ENCODE measurements around the gene SHH. TPM values are rescaled to one million over a fixed set of nuclear protein-coding genes. Genes with fewer than 3 reads are reported as not detected.
"Not testable (repeated sequence)": the region's sequence is repeated elsewhere in the genome, so short reads cannot be mapped to it uniquely, and the experiment has no call there.

Gene SHH
- total RNA-seq, 1 donor from 2014 or later = 0.25 TPM

GRCh38 chr7:155839461-155839860 is 27.2 kb upstream of the SHH start:
- no peak for TF ChIP-seq POLR2A (IDR thresholded peaks at IDR 0.05)
- no peak for TF ChIP-seq POLR2AphosphoS5 (IDR thresholded peaks at IDR 0.05; ENCODE audit: insufficient read depth in 1 of 2, low read depth in 1 of 2)
- no peak for TF ChIP-seq CTCF (IDR thresholded peaks at IDR 0.05)
- H3K4me3 ChIP-seq = no peak overlapping the region
- no peak overlapping the region for H3K27ac ChIP-seq
- intact Hi-C loops (cut with DNase I) = loop anchor here (10.0 kb wide), 1 partner anchor 55 kb away; no protein-coding TSS in a partner anchor
- DNase-seq (ENCODE audit: extremely low spot score in 2 of 2) = no peak
- no peaks in the 10 kb centered on the region for H3K9me3 ChIP-seq
- H3K27me3 ChIP-seq = no peaks in the 10 kb centered on the region
- H3K36me3 ChIP-seq = no peaks in the 10 kb centered on the region
- no peaks in the 10 kb centered on the region for H3K4me1 ChIP-seq

GRCh38 chr7:155838312-155838711 is 26.0 kb upstream of the SHH start:
- not testable (repeated sequence) for DNase-seq (ENCODE audit: extremely low spot score in 2 of 2); H3K4me1 ChIP-seq; H3K36me3 ChIP-seq; H3K27me3 ChIP-seq; H3K4me3 ChIP-seq; H3K9me3 ChIP-seq; H3K27ac ChIP-seq
- intact Hi-C loops (cut with DNase I) = loop anchor here (10.0 kb wide), 1 partner anchor 56 kb away; no protein-coding TSS in a partner anchor

GRCh38 chr7:155837126-155837479 is 24.8 kb upstream of the SHH start:
- Histone ChIP-seq H3K9me3 (no peaks in the 10 kb centered on the region), H3K27ac (no peak overlapping the region), H3K36me3 (no peaks in the 10 kb centered on the region), H3K27me3 (no peaks in the 10 kb centered on the region), H3K4me1 (no peaks in the 10 kb centered on the region), H3K4me3 (no peak overlapping the region)
- intact Hi-C loops (cut with DNase I) = loop anchor here (10.0 kb wide), 1 partner anchor 58 kb away; no protein-coding TSS in a partner anchor
- no peak for TF ChIP-seq CTCF (IDR thresholded peaks at IDR 0.05)
- no peak for TF ChIP-seq POLR2AphosphoS5 (IDR thresholded peaks at IDR 0.05; ENCODE audit: insufficient read depth in 1 of 2, low read depth in 1 of 2)
- DNase-seq (ENCODE audit: extremely low spot score in 2 of 2) = no peak

GRCh38 chr7:155836216-155837125 is 24.2 kb upstream of the SHH start:
- H3K36me3 ChIP-seq = no peaks in the 10 kb centered on the region
- intact Hi-C loops (cut with DNase I) = loop anchor here (10.0 kb wide), 1 partner anchor 58 kb away; no protein-coding TSS in a partner anchor
- H3K27me3 ChIP-seq = no peaks in the 10 kb centered on the region
- H3K4me3 ChIP-seq = no peak overlapping the region
- no peak for TF ChIP-seq POLR2A (IDR thresholded peaks at IDR 0.05)
- no peak for TF ChIP-seq CTCF (IDR thresholded peaks at IDR 0.05)
- no peak for TF ChIP-seq POLR2AphosphoS5 (IDR thresholded peaks at IDR 0.05; ENCODE audit: insufficient read depth in 1 of 2, low read depth in 1 of 2)
- DNase-seq (ENCODE audit: extremely low spot score in 2 of 2) = no peak
- no peaks in the 10 kb centered on the region for H3K4me1 ChIP-seq
- H3K9me3 ChIP-seq = no peaks in the 10 kb centered on the region
- H3K27ac ChIP-seq = no peak overlapping the region

- H3K27ac ChIP-seq = no peak overlapping the region
- H3K9me3 ChIP-seq = no peaks in the 10 kb centered on the region
- no peak overlapping the region for H3K4me3 ChIP-seq
- no peak for DNase-seq (ENCODE audit: extremely low spot score in 2 of 2)
- H3K36me3 ChIP-seq = no peaks in the 10 kb centered on the region
- no peaks in the 10 kb centered on the region for H3K4me1 ChIP-seq
- no peak for TF ChIP-seq CTCF (IDR thresholded peaks at IDR 0.05)
- TF ChIP-seq POLR2A (IDR thresholded peaks at IDR 0.05) = no peak
- TF ChIP-seq POLR2AphosphoS5 (IDR thresholded peaks at IDR 0.05; ENCODE audit: insufficient read depth in 1 of 2, low read depth in 1 of 2) = no peak
- no peaks in the 10 kb centered on the region for H3K27me3 ChIP-seq
- intact Hi-C loops (cut with DNase I) = loop anchor here (10.0 kb wide), 1 partner anchor 59 kb away; no protein-coding TSS in a partner anchor
Observed at GRCh38 chr7:155835446-155836215, 23.4 kb upstream of the SHH start.

Data from vagina (tissue), 2 donors.